Activated B cell treated with CpG ODN at 0.5 μM for 24 hours (primary cell): ENCODE measurements around the gene SBK3. TPM values are rescaled to one million over a fixed set of nuclear protein-coding genes. Genes with fewer than 3 reads are reported as not detected.

Experiments
- ATAC-seq: fragments of 200-7000 bp; cut with Tn5 transposase; one replicate; pipeline ENCODE4 v1.10.0; 2021; ENCODE audit warnings: low read depth, mild to moderate bottlenecking, moderate library complexity
- CTCF ChIA-PET: fragments of 350-600 bp; sonication (Branson Sonifier 250); formaldehyde crosslinking; loops from one replicate; lab custom pipeline; 2021; ENCODE audit warnings: antibody characterized with exemption; lab: Charles Lee
- POLR2A ChIA-PET: fragments of 350-600 bp; sonication (Branson Sonifier 250); formaldehyde crosslinking; loops from one replicate; lab custom pipeline; 2021; ENCODE audit warnings: antibody characterized with exemption; lab: Charles Lee
- DNase-seq: peaks from one replicate; pipeline ENCODE4 v3.0.0; 2022
- H3K27ac Mint-ChIP-seq: one replicate; pipeline ENCODE4 v1.8.0; 2020; ENCODE audit warnings: mixed read lengths
- H3K27me3 Mint-ChIP-seq: one replicate; pipeline ENCODE4 v1.8.0; 2021; ENCODE audit warnings: mixed read lengths
- H3K36me3 Mint-ChIP-seq: one replicate; pipeline ENCODE4 v1.8.0; 2021; ENCODE audit warnings: low read depth, mixed read lengths
- H3K4me1 Mint-ChIP-seq: one replicate; pipeline ENCODE4 v1.8.0; 2021; ENCODE audit warnings: mixed read lengths
- H3K4me3 Mint-ChIP-seq: one replicate; pipeline ENCODE4 v1.8.0; 2020; ENCODE audit warnings: mild to moderate bottlenecking, mixed read lengths
- H3K9me3 Mint-ChIP-seq: one replicate; pipeline ENCODE4 v1.8.0; 2020; ENCODE audit warnings: mixed read lengths
- CTCF ChIP-seq: fragments of 200-600 bp; IDR thresholded peaks from one replicate; pipeline ENCODE4 v1.8.0; 2022; ENCODE audit warnings: antibody characterized with exemption, mild to moderate bottlenecking
- intact Hi-C: fragments of 100-400 bp; cut with micrococcal nuclease; formaldehyde crosslinking; loops from one replicate; pipeline ENCODE4 v1.15.1; 2024
- total RNA-seq: library from RNA; stranded (reverse); gene quantifications from 2 replicates; pipeline ENCODE4 v1.2.3, GENCODE V29; 2022

Gene SBK3
- total RNA-seq, 1 donor from 2014 or later = not detected

GRCh38 chr19:55493645-55494171 lies 51.6 kb downstream of the SBK3 start:
- Mint-ChIP-seq H3K4me3 (no peak overlapping the region), H3K27ac (no peak overlapping the region), H3K27me3 (peaks cover 9% of the 10 kb centered on the region), H3K4me1 (no peaks in the 10 kb centered on the region), H3K36me3 (no peaks in the 10 kb centered on the region), H3K9me3 (no peaks in the 10 kb centered on the region)
- no peak for TF ChIP-seq CTCF
- POLR2A ChIA-PET = no interaction called here
- ATAC-seq (no peak), DNase-seq (no peak)
- CTCF ChIA-PET = no interaction called here
- intact Hi-C loops = no loop called here

- intact Hi-C loops = no loop called here
- no peak for TF ChIP-seq CTCF
- Mint-ChIP-seq H3K27ac (no peak overlapping the region), H3K4me1 (no peaks in the 10 kb centered on the region), H3K27me3 (peaks cover 9% of the 10 kb centered on the region), H3K36me3 (no peaks in the 10 kb centered on the region), H3K4me3 (no peak overlapping the region), H3K9me3 (no peaks in the 10 kb centered on the region)
- ATAC-seq = no peak
- ChIA-PET CTCF (no interaction called here), POLR2A (no interaction called here)
- DNase-seq = no peak
Observed at GRCh38 chr19:55493052-55493644, 52.2 kb downstream of the SBK3 start.

DNA sequence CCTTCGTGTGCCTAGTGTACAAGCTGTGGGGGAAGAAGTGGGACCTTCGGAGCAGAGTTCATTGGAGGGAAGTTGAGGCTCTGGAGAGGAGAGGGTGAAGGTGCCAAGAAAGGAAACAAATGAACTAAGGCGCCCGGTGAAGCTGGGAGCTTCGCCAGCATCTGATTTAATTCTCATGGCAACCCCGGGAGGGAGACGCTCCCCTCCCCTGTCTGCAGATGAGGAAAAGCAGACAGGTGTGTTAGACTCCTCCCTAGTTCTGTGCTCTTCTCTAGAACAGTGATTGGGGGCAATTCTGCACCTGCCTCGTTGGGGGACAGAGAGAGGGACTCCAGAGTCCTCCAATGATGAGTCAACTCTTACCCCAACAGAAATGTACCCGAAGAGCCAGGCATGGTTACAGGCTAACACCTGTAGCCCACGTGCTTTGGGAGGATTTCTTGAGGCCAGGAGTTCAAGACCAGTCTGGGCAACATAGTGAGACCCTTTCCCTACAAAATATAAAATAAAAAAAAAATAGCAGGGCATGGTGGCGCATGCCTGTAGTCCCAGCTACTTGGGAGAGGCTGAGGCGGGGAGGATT lies 52.9 kb downstream of the SBK3 start:
- DNase-seq = no peak
- no peaks in the 10 kb centered on the region for H3K4me1 Mint-ChIP-seq
- no peak for ATAC-seq
- H3K4me3 Mint-ChIP-seq = no peak overlapping the region
- CTCF ChIA-PET = interaction anchor here (1.2 to 1.5 kb wide), 3 partner anchors 11 to 139 kb away, joined by 3 to 6 read pairs (median 3); no protein-coding TSS in a partner anchor
- H3K9me3 Mint-ChIP-seq = no peaks in the 10 kb centered on the region
- H3K36me3 Mint-ChIP-seq = no peaks in the 10 kb centered on the region
- peaks cover 9% of the 10 kb centered on the region for H3K27me3 Mint-ChIP-seq
- POLR2A ChIA-PET = no interaction called here
- H3K27ac Mint-ChIP-seq = no peak overlapping the region
- intact Hi-C loops = no loop called here
- TF ChIP-seq CTCF = no peak

DNA sequence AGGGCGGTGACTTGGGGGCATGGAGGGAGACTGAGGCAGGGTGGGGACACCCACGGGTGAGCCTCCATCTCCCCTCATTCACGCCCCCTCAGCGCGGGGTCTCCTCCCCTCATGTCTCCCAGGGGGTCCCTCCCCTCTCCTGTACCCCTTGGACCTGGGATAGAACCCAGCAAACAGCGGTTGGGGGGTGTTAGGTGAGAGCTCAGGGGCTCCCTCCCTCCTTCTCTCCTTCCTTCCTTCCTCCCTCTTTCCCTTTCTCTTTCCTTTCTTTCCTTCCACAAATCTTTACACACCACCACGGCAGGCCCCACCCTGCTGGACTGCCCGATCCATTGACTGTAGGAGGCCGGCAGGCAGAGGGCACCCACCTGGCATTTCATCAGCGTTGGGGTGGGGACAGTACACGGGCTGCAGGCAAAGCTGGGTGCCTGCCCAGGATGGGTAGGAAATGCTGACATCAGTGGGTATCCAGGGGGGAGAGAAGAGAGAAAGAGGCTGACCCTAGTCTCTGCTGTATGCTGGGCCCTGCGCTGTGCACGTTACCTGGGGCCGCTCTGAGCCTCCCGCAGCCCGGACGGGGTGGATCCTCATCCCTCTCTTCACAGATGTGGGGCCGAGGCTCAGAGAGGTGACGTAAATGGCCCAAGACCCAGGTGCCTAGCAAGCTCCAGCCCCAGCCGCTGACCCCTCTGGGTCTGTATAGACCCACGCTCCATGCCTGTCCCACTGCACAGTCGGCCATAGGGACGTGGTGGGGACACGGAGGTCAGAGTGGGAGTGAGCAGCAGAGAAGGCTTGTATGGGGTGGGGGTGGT lies 53.6 kb downstream of the SBK3 start:
- CTCF ChIA-PET = interaction anchor here (1.2 to 1.5 kb wide), 3 partner anchors 12 to 139 kb away, joined by 3 to 6 read pairs (median 3); no protein-coding TSS in a partner anchor
- DNase-seq = no peak
- H3K27ac Mint-ChIP-seq = no peak overlapping the region
- H3K4me3 Mint-ChIP-seq = no peak overlapping the region
- ATAC-seq = no peak
- intact Hi-C loops = no loop called here
- peaks cover 9% of the 10 kb centered on the region for H3K27me3 Mint-ChIP-seq
- no peaks in the 10 kb centered on the region for H3K9me3 Mint-ChIP-seq
- POLR2A ChIA-PET = no interaction called here
- no peaks in the 10 kb centered on the region for H3K36me3 Mint-ChIP-seq
- peaks cover 3% of the 10 kb centered on the region for H3K4me1 Mint-ChIP-seq
- no peak for TF ChIP-seq CTCF

Other genes with a start within 250 kb of the SBK3 start
- not detected in 2 replicates for gene TMEM150B, start 220.2 kb downstream of the SBK3 start, total RNA-seq
- gene KMT5C, start 205.7 kb downstream of the SBK3 start, total RNA-seq = 7.2 and 8.1 TPM in 2 replicates
- gene COX6B2, start 190.8 kb downstream of the SBK3 start, total RNA-seq = not detected in 2 replicates
- gene GARIN5B, start 182.3 kb downstream of the SBK3 start, total RNA-seq = not detected in 2 replicates
- gene IL11, start 175.1 kb downstream of the SBK3 start, total RNA-seq = not detected in 2 replicates
- gene TMEM190, start 168.7 kb downstream of the SBK3 start, total RNA-seq = not detected in 2 replicates
- 3.8 and 4.9 TPM in 2 replicates for gene TMEM238, start 161.3 kb downstream of the SBK3 start, total RNA-seq
- gene RPL28, start 159.6 kb downstream of the SBK3 start, total RNA-seq = 3,790 and 4,042 TPM in 2 replicates
- 29.6 and 34.6 TPM in 2 replicates for gene UBE2S, start 137.8 kb downstream of the SBK3 start, total RNA-seq
- not detected in 2 replicates for gene SHISA7, start 102.2 kb downstream of the SBK3 start, total RNA-seq
- 28.7 and 29.0 TPM in 2 replicates for gene ISOC2, start 83.9 kb downstream of the SBK3 start, total RNA-seq
- not detected in 2 replicates for gene C19orf85, start 80.8 kb downstream of the SBK3 start, total RNA-seq
- 10.4 and 12.7 TPM in 2 replicates for gene ZNF628, start 68.9 kb downstream of the SBK3 start, total RNA-seq
- 10.9 and 13.8 TPM in 2 replicates for gene NAT14, start 60.4 kb downstream of the SBK3 start, total RNA-seq
- gene SSC5D, start 57.1 kb downstream of the SBK3 start, total RNA-seq = 0.17 and 0.20 TPM in 2 replicates
- not detected in 2 replicates for gene SBK2, start 8.4 kb downstream of the SBK3 start, total RNA-seq
- 10.3 and 10.9 TPM in 2 replicates for gene ZNF579, start 35.3 kb upstream of the SBK3 start, total RNA-seq
- 17.5 and 21.2 TPM in 2 replicates for gene FIZ1, start 54.0 kb upstream of the SBK3 start, total RNA-seq
- gene ZNF524, start 54.7 kb upstream of the SBK3 start, total RNA-seq = 12.6 and 16.1 TPM in 2 replicates
- gene ZNF865, start 60.1 kb upstream of the SBK3 start, total RNA-seq = 17.2 and 18.9 TPM in 2 replicates
- 8.7 and 8.9 TPM in 2 replicates for gene ZNF784, start 79.0 kb upstream of the SBK3 start, total RNA-seq
- 55.0 and 81.2 TPM in 2 replicates for gene ZNF580, start 95.5 kb upstream of the SBK3 start, total RNA-seq
- gene ZNF581, start 98.1 kb upstream of the SBK3 start, total RNA-seq = 42.7 and 46.5 TPM in 2 replicates
- 14.0 and 14.4 TPM in 2 replicates for gene CCDC106, start 102.7 kb upstream of the SBK3 start, total RNA-seq
- gene U2AF2, start 109.5 kb upstream of the SBK3 start, total RNA-seq = 256 and 273 TPM in 2 replicates
- 56.6 and 65.2 TPM in 2 replicates for gene EPN1, start 129.7 kb upstream of the SBK3 start, total RNA-seq
- not detected in 2 replicates for gene NLRP9, start 192.9 kb upstream of the SBK3 start, total RNA-seq
- not detected in 2 replicates for gene RFPL4A, start 213.6 kb upstream of the SBK3 start, total RNA-seq
- not detected in 2 replicates for gene RFPL4AL1, start 223.6 kb upstream of the SBK3 start, total RNA-seq